Omental fat pad (tissue), 4 donors: ENCODE measurements around the gene TTLL3. TPM values are rescaled to one million over a fixed set of nuclear protein-coding genes. Genes with fewer than 3 reads are reported as not detected.

ENCODE experiments used
- ATAC-seq: fragments of 150-250 bp; one replicate; pipeline ENCODE4 v1.9.1; 2016; ENCODE audit warnings: mild to moderate bottlenecking, moderate library complexity; ENCODE audit not compliant: low FRiP score
- DNase-seq: peaks from one replicate; pipeline ENCODE4 v3.0.0-alpha.2; 2019; ENCODE audit warnings: low spot score
- total RNA-seq, 4 donors: library from RNA; depleted of rRNA; stranded (reverse); fragments of >200 nt; gene quantifications; one replicate each; pipeline ENCODE4 v1.1.0, GENCODE V29; 2016
- TF ChIP-seq, protein P1 (sequence below), 3 donors: fragments of 450-650 bp; IDR thresholded peaks; one replicate each; pipeline ENCODE4 v1.5.1; 2016 to 2017; ENCODE audit warnings: antibody characterized with exemption in 3 of 3, mild to moderate bottlenecking in 3 of 3, moderate library complexity in 2 of 3

Gene TTLL3
- total RNA-seq, 4 donors from 2014 or later, result 40.4 to 91.1 (median 54.7) TPM

DNA sequence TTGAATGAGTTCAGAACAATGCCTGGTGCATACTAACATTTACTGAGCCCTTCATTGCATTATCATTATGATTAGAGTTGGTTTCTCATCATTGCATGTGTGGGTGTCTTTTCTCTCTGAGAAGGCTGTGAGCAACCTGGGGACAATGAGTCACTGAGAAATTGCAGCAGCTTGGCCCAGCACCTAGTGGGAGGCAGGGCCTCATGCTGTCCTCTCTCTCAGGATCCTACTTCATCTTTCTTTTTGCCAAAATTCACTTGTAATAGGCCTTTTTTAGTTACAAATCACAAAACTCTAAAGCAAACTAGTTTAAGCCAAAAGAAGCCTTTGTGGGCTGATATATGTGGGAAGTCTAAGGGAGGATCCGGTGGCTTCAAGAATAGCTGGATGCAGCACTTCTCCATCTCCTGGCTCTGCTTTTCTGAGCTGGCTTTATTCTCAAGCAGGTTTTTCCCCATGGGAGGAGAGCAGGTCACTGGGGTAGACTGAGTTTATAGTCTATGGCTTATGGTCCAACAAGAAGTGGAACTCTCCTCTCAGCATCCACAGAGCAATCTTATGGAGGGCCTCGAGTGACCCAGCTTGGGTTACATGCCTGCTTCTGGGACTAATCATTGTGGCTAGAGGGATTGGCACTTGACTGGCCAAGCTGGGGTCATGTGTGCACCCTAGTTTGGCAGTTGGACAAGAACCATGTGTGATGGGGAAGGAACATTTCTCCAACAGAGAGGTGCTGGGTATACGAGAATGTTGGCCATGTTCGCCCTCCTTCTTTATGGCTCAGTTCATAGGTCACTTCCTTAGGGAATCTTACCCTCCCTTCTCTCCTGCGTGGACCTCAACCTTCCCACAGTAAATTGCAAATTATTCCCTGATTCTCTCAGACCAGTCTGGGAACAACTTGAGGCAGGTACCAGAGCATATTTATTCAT lies 31.7 kb upstream of the TTLL3 start:
- ATAC-seq (peak; percentile 86), DNase-seq (no peak)
- TF ChIP-seq, protein P1, sequence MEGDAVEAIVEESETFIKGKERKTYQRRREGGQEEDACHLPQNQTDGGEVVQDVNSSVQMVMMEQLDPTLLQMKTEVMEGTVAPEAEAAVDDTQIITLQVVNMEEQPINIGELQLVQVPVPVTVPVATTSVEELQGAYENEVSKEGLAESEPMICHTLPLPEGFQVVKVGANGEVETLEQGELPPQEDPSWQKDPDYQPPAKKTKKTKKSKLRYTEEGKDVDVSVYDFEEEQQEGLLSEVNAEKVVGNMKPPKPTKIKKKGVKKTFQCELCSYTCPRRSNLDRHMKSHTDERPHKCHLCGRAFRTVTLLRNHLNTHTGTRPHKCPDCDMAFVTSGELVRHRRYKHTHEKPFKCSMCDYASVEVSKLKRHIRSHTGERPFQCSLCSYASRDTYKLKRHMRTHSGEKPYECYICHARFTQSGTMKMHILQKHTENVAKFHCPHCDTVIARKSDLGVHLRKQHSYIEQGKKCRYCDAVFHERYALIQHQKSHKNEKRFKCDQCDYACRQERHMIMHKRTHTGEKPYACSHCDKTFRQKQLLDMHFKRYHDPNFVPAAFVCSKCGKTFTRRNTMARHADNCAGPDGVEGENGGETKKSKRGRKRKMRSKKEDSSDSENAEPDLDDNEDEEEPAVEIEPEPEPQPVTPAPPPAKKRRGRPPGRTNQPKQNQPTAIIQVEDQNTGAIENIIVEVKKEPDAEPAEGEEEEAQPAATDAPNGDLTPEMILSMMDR (IDR thresholded peaks at IDR 0.05), result no peak

DNA sequence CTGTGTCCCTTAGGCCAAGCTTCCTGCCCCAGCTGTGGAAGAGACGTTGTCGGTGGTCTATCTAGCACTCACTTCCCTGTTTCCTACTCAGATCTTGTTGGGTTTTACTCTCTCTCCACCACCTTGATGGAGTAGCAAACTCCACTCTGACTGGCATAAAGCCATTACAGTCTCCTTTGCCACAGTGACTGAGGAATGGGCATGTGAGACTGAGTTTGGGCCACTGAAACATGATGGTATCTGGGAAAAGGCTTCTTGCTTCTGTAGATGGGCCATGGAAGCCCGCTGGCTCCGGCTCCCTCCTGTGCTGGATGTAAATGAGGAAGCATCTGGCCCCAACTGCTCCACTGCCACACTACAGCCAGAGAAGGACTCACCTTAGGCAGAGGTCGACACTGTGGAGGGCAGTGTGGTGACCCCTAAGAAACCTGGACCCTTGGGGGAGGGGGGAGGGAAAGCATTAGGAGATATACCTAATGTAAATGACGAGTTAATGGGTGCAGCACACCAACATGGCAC lies 30.9 kb upstream of the TTLL3 start:
- DNase-seq (no peak), ATAC-seq (no peak)
- TF ChIP-seq, protein P1 (IDR thresholded peaks at IDR 0.05), result no peak

DNA sequence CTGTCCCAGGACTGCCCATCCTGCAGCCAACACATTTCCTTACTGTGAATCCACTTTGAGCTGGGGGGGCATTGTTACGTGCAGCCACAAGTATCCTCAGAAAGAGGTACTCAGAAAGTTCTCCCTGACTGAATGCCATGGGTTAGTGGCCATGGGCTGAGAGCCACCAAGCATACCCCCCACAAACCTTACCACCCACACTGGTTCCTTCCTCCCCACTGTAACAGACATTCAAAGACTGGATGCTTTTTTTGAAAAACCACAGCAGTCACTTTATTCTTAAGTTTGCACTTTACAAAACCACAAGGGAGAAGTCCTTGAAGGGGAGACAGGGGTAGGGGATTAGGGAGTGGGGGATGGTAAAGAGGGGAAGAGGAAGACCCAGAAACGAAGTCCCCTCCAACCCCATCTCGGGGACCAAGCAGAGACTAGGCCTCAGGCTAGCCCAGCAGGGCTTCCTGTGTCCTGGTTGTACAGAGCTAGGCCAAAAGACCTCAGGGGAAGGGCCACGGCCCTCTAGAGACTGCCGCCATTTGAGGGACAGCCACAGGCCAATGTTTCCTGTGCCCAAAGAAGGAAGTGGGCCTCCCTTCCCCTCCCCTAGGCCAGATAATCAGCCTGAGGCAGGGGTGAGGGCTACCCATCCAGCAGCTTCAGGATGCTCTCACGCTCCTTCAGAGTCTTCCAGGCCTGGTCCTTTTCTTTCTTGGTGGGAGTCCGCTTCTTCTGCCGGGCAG lies 30.2 kb upstream of the TTLL3 start:
- no peak for DNase-seq
- TF ChIP-seq, protein P1 (IDR thresholded peaks at IDR 0.05), result no peak
- ATAC-seq, result no peak

DNA sequence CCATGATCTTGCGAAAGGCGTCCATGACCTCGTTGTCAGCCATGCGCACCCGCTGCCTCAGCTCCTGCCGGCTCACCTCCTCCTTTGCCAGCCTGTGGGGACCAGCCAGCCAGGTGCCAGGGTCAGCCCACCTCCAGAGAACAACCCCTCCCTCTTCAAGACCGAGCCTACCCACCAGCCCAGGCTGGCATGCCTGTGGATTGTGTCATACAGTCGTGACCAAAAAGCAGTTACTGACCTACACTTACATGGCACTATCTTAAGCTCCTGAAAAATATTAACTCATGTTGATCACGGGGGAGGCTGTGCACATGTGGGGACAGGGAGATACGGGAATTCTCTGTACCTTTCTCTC lies 29.6 kb upstream of the TTLL3 start:
- no peak for ATAC-seq
- TF ChIP-seq, protein P1 (IDR thresholded peaks at IDR 0.05), result no peak
- no peak for DNase-seq

DNA sequence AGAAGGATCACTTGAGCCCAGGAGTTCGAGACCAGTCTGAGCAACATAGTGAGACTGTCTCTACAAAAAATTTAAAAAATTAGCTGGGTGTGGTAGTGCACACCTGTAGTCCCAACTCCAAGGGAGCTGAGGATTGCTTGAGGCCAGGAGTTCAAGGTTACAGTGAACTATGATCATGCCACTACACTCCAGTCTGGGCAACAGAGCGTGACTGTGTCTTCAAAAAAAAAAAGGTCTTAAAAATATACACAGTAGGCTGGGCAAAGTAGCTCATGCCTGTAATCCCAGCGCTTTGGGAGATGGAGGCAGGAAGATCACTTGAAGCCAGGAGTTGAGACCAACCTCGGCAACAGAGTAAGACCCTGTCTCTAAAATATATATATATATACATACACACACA lies 29.2 kb upstream of the TTLL3 start:
- TF ChIP-seq, protein P1 (IDR thresholded peaks at IDR 0.05), result no peak
- no peak for ATAC-seq
- no peak for DNase-seq

DNA sequence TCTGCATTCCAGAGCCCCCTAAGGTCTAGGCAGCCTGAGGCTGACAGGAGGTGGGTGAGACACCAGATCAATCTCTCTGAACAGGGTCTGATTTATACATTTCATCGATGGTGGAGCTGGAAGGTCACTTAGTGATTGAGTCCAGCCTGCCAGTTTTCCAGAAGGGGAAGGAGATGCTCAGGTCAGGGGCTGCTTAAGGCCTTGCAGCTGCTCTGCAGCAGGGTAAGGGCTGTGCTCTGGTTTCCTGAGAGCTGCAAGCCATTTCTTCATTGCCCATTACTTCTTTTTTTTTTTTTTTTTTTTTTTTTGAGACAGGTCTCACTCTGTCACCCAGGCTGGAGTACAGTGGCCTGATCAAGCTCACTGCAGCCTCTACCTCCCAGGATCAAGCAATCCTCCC lies 28.5 kb upstream of the TTLL3 start:
- TF ChIP-seq, protein P1 (IDR thresholded peaks at IDR 0.05), result no peak
- no peak for ATAC-seq
- DNase-seq, result no peak
